ENCODE results near the gene PSMA6.

GRCh38 chr14:35342489-35343010, 50.4 kb downstream of the PSMA6 start:
- TF ChIP-seq CTCF (IDR thresholded peaks at IDR 0.05; ENCODE audit: low read depth, low read length) (no peak), MYC (IDR thresholded peaks at IDR 0.05; ENCODE audit: low read depth, low read length) (no peak), POLR2A (IDR thresholded peaks at IDR 0.05; ENCODE audit: extremely low read depth, insufficient read length) (no peak)
- TF ChIP-seq, protein P1, sequence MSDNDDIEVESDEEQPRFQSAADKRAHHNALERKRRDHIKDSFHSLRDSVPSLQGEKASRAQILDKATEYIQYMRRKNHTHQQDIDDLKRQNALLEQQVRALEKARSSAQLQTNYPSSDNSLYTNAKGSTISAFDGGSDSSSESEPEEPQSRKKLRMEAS (IDR thresholded peaks at IDR 0.05; ENCODE audit: low read depth, low read length), result no peak

Measured in NB4 (cell line).